ENCODE data around the gene CPTP.

DNA sequence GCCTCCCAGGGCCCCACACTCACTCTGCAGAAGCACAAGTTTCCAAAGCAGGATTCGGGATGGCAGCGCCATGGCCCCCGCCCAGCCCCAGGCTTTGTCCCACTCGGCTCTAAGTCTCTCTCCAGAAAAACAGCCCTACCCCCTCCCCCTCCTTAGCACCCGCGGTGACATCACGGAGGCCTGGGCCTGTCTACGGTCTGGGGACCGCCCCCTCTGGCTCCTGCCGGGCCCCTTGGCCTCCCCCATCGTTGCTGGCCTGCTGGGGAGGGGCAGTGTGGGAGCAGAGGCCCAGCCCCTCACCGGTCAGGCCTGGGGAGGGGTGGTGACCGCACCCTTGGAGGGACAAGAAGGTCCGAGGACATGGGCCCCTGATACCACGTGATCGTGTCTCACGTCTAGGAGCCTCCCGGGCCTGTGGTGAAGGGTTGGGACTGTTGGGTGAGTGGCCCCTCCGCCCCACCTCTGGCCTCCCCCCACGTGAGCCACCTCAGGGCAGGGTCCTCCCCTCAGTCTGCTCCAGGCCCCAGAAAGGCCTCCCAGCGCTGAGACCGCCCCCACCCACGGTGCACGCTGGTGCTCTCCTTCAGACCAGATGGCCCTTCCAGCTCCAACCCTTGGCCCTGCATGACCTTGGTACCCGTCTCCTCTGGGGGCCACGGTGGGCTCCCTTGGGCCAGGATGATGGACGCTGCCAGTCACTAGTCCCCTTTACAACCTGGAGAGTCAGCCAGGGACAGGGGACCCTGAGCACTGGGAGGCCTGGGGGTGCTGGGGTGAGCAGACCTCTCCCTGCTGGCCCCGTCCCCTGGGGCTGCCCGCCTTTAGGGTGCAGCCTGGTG, 34.0 kb downstream of the CPTP start, which contains the start of gene MXRA8:
- TF ChIP-seq, protein P1, sequence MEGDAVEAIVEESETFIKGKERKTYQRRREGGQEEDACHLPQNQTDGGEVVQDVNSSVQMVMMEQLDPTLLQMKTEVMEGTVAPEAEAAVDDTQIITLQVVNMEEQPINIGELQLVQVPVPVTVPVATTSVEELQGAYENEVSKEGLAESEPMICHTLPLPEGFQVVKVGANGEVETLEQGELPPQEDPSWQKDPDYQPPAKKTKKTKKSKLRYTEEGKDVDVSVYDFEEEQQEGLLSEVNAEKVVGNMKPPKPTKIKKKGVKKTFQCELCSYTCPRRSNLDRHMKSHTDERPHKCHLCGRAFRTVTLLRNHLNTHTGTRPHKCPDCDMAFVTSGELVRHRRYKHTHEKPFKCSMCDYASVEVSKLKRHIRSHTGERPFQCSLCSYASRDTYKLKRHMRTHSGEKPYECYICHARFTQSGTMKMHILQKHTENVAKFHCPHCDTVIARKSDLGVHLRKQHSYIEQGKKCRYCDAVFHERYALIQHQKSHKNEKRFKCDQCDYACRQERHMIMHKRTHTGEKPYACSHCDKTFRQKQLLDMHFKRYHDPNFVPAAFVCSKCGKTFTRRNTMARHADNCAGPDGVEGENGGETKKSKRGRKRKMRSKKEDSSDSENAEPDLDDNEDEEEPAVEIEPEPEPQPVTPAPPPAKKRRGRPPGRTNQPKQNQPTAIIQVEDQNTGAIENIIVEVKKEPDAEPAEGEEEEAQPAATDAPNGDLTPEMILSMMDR (IDR thresholded peaks at IDR 0.05; ENCODE audit: borderline replicate concordance, extremely low read depth, low read length, poor library complexity, severe bottlenecking), result no peak
- no peak for TF ChIP-seq EZH2 (IDR thresholded peaks at IDR 0.05; ENCODE audit: borderline replicate concordance, low read depth, low read length, severe bottlenecking)

Data from DND-41 (cell line).